HG03442 (cell line): Measurements from ENCODE around the gene ATF7.

Experiments
- ATAC-seq: cut with Tn5 transposase; IDR thresholded peaks from one replicate; pipeline ENCODE4 v1.9.1; 2021; ENCODE audit warnings: mild to moderate bottlenecking, moderate library complexity; ENCODE audit not compliant: unreplicated experiment

ATF7 gene

DNA sequence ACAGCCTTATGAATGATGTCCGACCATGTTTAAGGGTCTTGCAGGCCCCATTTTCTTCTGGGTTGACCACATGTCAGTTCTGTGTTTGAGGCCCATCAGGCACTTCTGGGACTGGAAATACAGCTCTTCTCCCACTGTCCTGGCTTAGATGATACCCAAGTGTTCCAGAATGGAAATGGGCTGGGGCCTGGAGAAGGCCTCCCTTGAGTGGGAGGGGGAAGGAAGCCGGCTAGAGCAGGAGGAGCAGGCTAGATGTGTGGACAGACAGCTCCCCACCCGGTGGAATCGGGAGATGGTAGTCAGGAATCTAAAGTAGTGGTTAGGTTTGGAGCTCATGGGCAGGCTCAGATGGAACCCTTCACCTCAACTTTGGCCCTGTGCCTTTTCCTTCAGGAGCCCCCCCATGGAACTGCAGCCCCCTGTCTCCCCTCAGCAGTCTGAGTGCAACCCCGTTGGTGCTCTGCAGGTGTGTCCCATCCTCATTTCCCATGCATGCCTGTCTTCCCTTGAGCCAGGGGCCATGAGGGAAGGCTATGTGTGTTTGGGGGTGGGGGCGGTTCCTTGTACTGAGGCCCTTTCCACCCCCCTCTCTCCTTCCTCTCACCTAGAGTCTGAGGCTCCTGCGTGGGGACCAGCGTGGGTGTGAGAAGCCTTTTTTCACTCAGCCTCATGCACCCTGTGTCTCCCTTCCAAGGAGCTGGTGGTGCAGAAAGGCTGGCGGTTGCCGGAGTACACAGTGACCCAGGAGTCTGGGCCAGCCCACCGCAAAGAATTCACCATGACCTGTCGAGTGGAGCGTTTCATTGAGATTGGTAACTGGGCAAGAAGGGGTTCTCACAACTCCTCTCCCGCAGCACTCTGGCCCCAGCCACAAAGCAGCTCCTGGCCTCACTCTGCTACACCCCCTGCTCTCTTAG is 121.9 kb downstream of the ATF7 start:
- no peak for ATAC-seq

DNA sequence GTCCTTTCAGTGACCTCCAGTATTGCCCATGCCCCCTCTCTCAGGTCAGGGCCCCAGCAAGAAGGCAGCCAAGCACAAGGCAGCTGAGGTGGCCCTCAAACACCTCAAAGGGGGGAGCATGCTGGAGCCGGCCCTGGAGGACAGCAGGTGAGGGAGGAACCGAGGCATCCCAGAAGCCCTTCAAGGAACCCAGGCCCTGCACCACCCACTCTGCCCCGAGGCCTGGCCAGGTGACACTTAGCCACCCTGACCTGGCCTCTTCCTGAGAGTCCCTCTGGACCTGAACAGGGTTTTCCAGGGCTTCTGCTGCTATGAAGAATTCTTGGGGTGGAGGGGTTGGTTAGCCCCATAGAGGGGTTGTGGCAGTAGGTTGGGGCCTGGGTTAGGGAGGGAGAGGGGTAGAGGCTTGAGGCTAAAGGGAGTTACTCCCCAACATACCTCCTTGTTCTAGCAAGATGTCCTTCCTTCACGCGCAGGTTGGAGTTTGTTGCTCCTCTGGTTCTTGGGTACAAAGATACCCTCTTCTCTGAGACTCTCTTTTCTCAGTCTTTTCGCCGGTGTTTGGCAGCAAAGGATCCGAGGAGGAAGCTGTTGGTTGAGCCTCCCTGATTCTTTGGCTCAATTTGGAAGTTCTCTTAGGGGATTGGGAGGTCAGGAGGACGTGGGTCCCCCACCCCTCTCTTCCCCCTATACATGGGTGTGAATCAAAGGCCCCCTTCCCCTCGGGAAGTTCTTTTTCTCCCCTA is 123.0 kb downstream of the ATF7 start:
- no peak for ATAC-seq

DNA sequence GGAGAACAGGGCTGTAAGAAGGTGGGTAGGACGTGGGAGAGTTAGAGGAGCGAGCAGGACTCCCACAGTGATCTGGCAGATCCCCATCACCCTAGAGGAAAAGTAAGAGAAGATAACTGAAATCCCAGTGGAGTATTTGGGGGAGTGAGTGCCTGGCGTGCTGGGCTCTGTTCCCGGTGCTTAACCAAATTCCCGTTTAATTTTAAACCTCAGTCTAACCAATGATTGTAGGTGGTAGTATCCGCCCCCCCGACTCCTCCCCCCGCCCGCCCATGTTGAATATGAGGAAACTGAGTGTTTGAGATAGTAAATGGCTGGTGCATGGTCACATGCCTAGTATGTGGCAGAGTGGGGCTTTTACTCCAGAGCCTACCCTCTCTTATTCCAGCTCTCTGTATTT is 123.9 kb downstream of the ATF7 start:
- ATAC-seq: no peak

- ATAC-seq: no peak
These were observed 124.5 kb downstream of the ATF7 start for GRCh38 chr12:53501615-53502181.

- peak; percentile 75 for ATAC-seq
These were observed 125.2 kb downstream of the ATF7 start, which contains the start of gene TARBP2 for GRCh38 chr12:53500776-53501614. TARBP2 (plus strand) TSS chr12:53501283; CDS start chr12:53501409, 126 bp downstream.

DNA sequence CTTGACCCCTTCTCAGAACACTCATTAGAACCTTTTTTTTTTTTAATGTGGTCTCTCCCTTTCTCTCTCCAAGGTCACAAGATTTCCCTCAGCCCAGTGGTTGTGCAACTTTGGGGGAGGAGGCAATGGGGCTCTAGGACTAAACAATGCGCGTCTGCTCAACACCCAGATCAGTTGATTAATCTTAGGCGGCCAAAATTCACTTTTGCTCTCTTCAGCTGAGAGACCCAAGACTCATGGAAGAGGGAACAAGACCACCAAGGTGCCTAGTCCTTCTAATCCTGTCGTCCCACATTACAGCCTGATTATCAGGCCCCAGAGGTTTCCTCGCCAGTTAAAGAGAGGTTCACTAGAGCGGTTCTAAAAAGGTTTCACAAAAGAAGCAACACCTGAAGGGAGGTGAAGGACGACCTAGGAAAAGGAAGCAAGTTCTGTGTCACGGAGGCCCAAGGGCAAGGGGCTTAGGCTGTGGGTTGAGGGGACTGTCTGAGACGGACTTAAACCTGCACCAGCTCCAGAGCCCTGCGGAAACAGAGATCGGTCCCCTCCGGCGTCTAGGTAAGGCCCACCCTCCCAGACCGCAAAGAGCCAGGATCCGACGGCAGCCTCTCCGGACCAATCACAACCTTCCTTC is 125.9 kb downstream of the ATF7 start:
- no peak for ATAC-seq

DNA sequence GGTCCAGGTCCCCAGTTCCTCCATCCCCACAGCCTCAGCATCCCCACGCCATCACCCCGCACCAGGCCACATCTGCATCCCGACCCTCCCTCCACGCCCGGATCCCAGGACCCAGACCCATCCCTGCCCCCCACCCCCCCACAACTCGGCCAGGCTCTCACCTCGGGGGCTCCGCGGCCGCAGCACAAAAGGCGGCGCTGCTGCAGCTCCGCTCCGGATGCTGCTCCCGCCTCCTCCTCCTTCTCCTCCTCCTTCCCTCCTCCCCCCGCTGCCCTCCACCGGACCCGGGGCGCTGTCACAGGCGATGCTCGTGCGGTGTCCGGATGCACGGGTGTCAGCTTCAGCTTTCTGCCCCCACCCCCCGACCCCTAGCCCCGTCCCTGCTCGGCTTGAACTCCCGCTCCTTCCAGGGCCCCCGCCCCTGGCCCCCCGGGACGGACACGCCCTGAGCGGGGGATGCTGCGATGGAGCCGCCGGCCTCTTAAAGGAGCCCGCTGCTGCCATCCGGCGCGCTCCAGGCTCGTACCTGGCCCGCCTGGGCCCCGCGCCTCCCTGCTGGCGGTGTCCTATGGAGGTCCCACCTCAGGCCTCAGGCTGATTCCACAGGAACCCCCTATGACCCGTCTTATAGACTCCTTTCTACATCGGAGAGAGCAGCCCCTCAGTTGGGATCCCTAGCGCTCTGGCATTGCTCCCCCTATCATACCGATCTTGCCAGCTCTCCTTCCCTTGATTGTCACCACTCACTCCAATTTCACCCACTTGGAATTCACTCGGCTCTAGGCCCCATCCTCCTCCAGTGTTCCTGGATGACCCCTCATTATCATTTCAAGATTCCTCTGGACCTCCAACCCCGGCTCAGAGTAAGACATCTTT is 126.7 kb downstream of the ATF7 start, which contains the start of gene MAP3K12:
MAP3K12 (minus strand) TSS at position 193 of the 876 bp plus-strand sequence. CDS start 12,067 bp downstream, outside the sequence.
- no peak for ATAC-seq

- no peak for ATAC-seq
These were observed 127.9 kb downstream of the ATF7 start for GRCh38 chr12:53498235-53498630.

GRCh38 chr12:53497461-53497860 is 128.7 kb downstream of the ATF7 start:
- no peak for ATAC-seq

DNA sequence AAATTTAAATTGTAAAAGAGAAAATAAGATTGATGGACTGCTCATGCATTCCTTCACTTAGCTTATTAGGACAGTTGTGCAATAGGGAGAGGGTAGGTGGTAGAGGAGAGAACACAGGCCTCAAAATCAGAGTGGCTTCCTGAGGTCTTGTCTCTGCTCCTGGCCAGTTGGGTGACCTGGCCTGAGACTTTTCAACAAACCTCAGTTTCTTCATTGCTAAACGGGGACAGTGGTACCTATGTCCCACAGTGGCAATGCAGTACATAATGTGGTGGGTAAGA is 129.5 kb downstream of the ATF7 start:
- ATAC-seq: no peak

DNA sequence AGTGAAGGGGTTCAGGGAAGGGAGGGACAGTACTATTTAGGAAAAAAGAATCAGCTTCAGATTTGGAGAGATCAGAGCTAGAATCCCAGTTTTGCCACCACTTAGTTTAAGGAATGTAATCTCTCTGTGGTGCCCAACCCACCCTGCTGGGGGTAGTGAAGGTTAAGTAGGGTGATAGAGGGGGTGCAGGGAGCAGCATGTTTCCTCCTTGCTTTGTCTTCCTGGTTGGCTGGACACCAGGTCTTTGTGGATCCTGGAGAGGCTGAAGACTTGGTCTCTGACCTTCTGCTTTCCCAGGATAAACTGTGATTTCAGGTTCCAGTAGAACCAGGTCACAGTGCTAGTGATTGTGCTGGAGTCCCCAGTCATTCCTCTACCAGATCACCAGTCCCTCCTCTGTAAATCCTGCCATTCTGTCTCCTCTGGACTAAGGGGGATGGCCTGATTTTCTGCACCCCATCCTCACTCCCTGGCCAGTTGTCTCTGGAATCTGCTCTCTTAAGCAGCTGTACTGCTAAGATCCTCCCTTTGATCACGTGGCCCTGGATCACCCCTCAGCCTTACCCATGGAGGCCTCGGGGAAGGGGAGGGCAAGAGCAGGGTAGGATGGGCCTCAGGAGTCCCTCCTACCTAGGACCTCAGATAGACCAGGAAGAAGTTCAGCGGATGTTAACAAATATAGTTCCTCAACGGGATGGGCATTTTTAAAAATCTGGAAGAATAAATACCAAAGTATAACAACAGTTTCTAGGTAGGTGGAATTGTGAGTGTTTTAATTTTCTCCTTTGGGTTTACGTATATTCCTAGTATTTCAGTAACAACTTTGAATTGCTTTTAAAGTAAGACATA is 130.1 kb downstream of the ATF7 start:
- ATAC-seq: no peak

DNA sequence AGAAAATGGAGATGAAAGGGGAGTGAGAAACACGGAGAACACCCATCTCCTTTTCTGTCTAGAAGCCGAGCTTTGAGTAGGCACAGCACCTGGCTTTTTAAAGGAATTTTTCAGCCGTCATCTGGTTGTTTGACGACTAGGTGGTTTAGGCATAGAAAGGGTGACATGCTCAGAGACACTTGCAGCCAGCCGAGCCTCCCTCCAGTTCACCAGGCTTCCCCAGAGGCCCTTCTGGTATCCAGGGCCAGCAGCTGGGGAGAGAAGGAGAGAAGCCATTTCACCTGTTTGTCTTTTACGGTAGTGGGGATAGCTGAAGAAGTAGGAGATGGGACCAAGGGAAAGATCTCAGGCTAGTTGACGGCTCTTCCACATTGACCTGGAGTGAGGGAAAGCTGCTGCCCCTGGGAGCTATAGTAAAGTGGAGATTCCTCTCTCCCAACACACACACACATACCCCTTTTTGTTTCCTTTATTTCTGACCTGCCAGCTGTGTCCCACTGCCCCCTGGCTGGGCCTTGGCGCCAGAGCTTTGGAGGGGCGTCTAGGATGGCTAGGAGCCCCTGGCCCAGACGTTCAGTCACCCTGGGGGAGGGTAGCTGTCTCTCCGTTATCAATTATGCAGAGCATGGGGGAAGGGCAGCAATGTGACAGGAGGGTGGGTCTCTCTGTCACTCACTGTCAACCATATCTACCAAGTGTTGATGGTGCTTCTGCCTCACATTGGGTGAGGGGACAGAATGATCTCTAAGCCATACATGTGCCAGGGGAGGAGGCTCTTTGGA is 132.4 kb downstream of the ATF7 start:
- ATAC-seq: no peak

DNA sequence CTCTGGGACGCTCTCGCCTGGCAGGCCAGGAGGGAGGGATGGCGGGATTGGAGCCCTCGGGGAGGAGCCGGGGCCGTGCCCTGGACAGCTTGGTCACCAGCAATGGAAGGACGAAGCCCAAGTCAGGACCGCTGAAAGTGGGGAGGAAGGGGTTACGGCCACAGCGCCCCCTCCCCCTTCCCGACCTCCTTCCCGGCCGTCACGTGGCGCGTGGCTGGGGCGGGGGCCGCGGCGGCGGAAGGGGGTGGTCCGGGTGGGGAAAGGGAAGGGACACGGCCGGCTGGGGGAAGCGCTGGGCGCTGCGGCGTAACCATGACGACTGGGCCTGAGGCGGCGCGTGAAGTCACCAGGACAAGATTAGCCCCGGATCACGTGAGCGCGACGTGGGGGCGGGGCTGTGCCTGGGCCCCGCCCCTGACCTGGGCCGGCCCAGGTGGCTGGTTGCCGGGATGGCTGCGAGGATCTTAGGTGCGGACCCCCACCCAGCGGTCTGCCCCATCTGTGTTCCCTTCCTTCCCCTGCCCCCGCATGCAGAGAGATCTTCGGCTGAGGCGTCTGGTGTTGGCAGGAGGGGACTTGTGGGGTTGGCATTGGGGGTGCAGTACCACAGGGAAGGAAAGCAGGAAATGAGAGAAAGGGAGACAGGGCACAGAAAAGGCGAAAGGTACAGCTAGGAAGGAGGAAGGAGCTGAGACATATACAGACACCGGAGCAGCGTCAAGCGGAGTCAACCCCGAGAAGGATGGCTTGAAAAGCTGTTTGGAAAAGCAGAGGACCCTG is 133.2 kb downstream of the ATF7 start:
- peak; percentile 86 for ATAC-seq

DNA sequence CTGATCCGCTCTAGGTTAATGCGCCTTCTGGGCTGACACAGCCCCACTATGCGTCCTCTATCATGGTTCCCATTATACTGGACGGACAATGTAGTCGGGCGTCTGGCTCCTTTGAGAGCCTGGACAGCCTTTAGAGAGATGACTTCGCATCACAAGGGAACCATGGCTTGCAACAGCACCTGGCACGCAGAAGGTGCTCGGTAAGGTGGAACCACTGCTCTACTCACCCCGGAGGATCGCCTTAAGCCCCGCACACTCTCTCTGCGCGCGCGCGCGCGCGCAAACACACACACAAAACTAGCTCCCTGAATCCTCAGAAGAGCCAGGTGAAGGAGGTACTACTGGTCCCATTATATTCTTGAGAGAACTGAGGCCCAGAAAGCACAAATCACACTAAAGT is 134.0 kb downstream of the ATF7 start:
- no peak for ATAC-seq

GRCh38 chr12:53489242-53489864 is 136.8 kb downstream of the ATF7 start:
- ATAC-seq: no peak

GRCh38 chr12:53486736-53487487 is 139.3 kb downstream of the ATF7 start:
- no peak for ATAC-seq
